T-helper 17 cell (primary cell): ENCODE data around the gene CHGA. TPM values are rescaled to one million over a fixed set of nuclear protein-coding genes. Genes with fewer than 3 reads are reported as not detected.

Experiments
- ATAC-seq: fragments of 150-1000 bp; cut with Tn5 transposase; 2 replicates; pipeline ENCODE4 v1.10.0; 2021; ENCODE audit warnings: mild to moderate bottlenecking, moderate library complexity
- DNase-seq, 3 donors: peaks; one replicate each; pipeline versions ENCODE4 v3.0.0 to v3.0.0-alpha.2; 2020 to 2021
- H3K9me3 ChIP-seq: one replicate; pipeline ENCODE4 v1.7.0; 2013; ENCODE audit warnings: low read length, mild to moderate bottlenecking; ENCODE audit not compliant: control insufficient read depth, poor library complexity, severe bottlenecking
- H3K27ac Mint-ChIP-seq: one replicate; pipeline ENCODE4 v1.8.0; 2022; ENCODE audit warnings: mild to moderate bottlenecking, moderate library complexity, mixed read lengths
- H3K27me3 Mint-ChIP-seq: one replicate; pipeline ENCODE4 v1.8.0; 2022; ENCODE audit warnings: mixed read lengths
- H3K36me3 Mint-ChIP-seq: one replicate; pipeline ENCODE4 v1.8.0; 2022; ENCODE audit warnings: low read depth, mixed read lengths
- H3K4me1 Mint-ChIP-seq: one replicate; pipeline ENCODE4 v1.8.0; 2022; ENCODE audit warnings: mild to moderate bottlenecking, mixed read lengths
- H3K4me3 Mint-ChIP-seq: one replicate; pipeline ENCODE4 v1.8.0; 2022; ENCODE audit warnings: mild to moderate bottlenecking, moderate library complexity, mixed read lengths
- total RNA-seq, 4 donors: library from RNA in 2 of 4; stranded (reverse) in 2 of 4; gene quantifications; one replicate each; pipeline ENCODE4 v1.2.3 and lab custom pipeline; 2022 to 2026

Gene CHGA
- total RNA-seq (not detected), total RNA-seq (lab: John Stamatoyannopoulos, UW) (0 reads per million in 2 donors)

DNA sequence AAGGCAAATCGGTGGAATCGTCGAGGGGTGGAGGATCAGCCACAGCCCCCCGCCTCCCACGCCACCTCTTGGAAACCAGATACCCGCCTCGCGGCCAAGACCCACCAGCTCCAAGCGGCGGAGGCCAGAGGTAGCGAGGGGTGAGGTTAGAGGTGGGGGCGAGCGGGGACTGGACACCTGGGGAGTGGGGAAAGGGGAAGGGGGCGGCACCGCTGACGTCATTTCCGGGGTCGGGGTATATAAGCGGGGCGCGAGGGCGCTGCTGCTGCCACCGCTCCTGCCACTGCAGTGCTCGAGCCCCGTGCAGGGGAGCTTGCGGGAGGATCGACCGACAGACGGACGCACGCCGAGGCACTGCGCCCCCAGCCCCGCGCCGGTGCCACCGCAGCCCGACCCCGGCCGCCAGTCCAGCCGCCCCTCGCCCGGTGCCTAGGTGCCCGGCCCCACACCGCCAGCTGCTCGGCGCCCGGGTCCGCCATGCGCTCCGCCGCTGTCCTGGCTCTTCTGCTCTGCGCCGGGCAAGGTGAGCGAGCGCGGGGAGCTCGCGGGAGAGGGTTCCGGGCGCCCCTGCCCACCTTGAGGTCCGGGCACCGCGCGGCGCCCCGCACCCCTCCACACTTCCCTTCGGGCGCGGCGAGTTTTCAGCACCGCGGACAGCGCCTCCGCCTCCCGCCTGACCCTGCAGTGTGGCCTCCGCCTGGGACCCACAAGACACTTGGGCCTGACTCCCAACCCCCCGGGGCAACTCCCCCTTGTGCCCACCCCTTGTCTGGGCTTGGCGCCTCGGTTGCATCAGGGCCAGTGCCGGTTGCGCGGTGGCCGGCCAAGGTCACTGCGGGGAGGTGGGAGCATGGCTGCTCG, at the start of gene CHGA:
TSS of gene CHGA (plus strand) at position 268 of the 861 bp plus-strand sequence. CDS start at position 478, 210 bp downstream.
- Mint-ChIP-seq H3K36me3 (no peaks in the 10 kb centered on the region), H3K27me3 (peaks cover 37% of the 10 kb centered on the region), H3K27ac (no peak within 1 kb of the TSS), H3K4me1 (peaks cover 2% of the 10 kb centered on the region), H3K4me3 (no peak within 1 kb of the TSS)
- no peaks in the 10 kb centered on the region for H3K9me3 ChIP-seq
- ATAC-seq (peak; percentile 60), DNase-seq (peak; percentile 16 to 31 (median 20))

DNA sequence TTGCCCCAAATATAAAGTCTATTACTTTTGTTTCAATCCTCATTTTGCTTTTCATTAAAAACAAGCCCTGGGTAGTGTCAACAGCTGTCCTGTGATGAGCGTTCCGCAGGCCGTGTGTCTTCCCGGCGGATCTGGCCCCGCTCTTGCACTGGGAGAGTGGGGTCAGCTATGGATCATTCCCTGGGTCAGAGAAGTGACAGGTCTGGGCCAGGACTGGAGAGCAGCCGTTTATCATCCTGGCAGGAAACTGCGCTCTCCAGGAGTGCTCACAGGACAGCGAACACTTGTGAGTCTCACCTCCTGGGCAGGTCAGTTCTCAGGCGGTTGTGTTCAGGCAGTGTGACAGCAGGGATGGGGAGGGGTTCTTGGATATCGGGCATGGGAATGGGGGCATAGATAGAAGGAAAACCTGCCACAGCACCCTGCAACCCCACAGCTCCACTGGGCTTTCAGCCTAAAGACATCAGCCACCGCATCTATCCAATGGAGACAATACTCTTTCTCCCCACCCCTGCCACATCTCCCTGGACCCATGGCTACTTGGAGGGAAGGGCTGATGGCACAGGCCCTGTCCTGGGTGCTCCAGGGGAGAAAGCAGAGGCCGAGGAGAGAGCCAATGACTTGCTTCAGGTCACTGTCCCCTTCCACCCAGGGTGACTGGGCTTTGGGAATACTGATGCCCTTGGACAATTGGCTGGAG, 47.8 kb upstream of the CHGA start:
- ATAC-seq = no peak
- Mint-ChIP-seq H3K36me3 (peaks cover 3% of the 10 kb centered on the region), H3K27ac (no peak overlapping the region)

GRCh38 chr14:92877757-92878431, 45.1 kb upstream of the CHGA start:
- H3K9me3 ChIP-seq = no peaks in the 10 kb centered on the region
- Mint-ChIP-seq H3K36me3 (peaks cover 6% of the 10 kb centered on the region), H3K27me3 (peaks cover 59% of the 10 kb centered on the region), H3K4me3 (no peak overlapping the region), H3K27ac (no peak overlapping the region), H3K4me1 (no peaks in the 10 kb centered on the region)
- DNase-seq = no peak
- ATAC-seq = no peak

More for the DNA sequence above, 47.8 kb upstream of the CHGA start:
- H3K27me3 Mint-ChIP-seq = peaks cover 37% of the 10 kb centered on the region
- no peak overlapping the region for H3K4me3 Mint-ChIP-seq
- no peaks in the 10 kb centered on the region for H3K9me3 ChIP-seq
- DNase-seq = no peak
- no peaks in the 10 kb centered on the region for H3K4me1 Mint-ChIP-seq

DNA sequence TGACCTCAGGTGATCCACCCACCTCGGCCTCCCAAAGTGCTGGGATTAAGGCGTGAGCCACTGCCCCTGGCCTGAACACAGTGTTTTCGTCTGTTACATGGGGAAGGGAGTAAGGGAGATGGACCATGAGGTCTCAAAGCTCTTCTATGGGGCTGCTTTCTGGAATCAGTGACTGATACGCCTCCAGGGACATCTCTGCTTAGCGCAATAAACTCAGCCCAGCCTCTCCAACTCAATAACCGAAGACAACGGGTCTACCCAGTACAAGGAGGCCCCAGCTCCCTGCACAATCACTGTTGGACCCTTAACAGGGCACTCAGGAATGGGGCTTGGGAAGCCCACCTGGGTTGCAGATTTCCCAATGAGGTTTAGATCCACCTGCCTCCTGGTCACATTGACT, 42.6 kb upstream of the CHGA start:
- H3K27me3 Mint-ChIP-seq = peaks cover 57% of the 10 kb centered on the region
- ATAC-seq = no peak

GRCh38 chr14:92880851-92881250, 42.1 kb upstream of the CHGA start:
- H3K9me3 ChIP-seq = no peaks in the 10 kb centered on the region
- H3K27me3 Mint-ChIP-seq = peaks cover 61% of the 10 kb centered on the region
- H3K36me3 Mint-ChIP-seq = peaks cover 6% of the 10 kb centered on the region
- no peak overlapping the region for H3K27ac Mint-ChIP-seq
- H3K4me1 Mint-ChIP-seq = no peaks in the 10 kb centered on the region
- no peak overlapping the region for H3K4me3 Mint-ChIP-seq
- no peak for DNase-seq
- no peak for ATAC-seq

More for the DNA sequence above, 42.6 kb upstream of the CHGA start:
- Mint-ChIP-seq H3K27ac (no peak overlapping the region), H3K4me3 (no peak overlapping the region), H3K4me1 (no peaks in the 10 kb centered on the region), H3K36me3 (peaks cover 6% of the 10 kb centered on the region)
- no peaks in the 10 kb centered on the region for H3K9me3 ChIP-seq
- DNase-seq = no peak

- DNase-seq = no peak
- no peaks in the 10 kb centered on the region for H3K9me3 ChIP-seq
- H3K4me1 Mint-ChIP-seq = no peaks in the 10 kb centered on the region
- H3K4me3 Mint-ChIP-seq = no peak overlapping the region
- ATAC-seq = no peak
- H3K27ac Mint-ChIP-seq = no peak overlapping the region
- peaks cover 45% of the 10 kb centered on the region for H3K27me3 Mint-ChIP-seq
- peaks cover 6% of the 10 kb centered on the region for H3K36me3 Mint-ChIP-seq
Measured at GRCh38 chr14:92883066-92883465, 39.9 kb upstream of the CHGA start.

DNA sequence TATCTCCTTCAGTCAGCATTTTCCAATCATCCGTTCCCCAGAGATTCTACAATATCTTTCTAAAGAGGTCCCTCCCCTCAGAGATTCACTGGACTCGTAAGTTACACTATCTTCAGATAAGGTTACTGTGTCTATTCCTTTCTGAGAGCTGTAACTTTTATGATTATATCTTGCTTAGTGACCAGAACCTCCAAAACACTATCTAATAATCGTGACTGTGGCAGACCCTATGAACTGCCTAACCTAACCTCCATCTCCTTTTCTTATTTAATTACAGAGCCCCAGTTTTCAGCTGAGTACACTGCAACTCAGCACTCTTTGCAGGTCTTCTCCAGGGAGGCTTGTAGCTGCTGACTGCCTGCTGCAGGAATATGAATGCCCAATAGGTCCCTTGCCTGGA, 38.5 kb upstream of the CHGA start:
- H3K4me3 Mint-ChIP-seq = no peak overlapping the region
- no peaks in the 10 kb centered on the region for H3K9me3 ChIP-seq
- DNase-seq (no peak), ATAC-seq (no peak)
- peaks cover 6% of the 10 kb centered on the region for H3K36me3 Mint-ChIP-seq
- no peaks in the 10 kb centered on the region for H3K4me1 Mint-ChIP-seq
- peaks cover 36% of the 10 kb centered on the region for H3K27me3 Mint-ChIP-seq
- H3K27ac Mint-ChIP-seq = no peak overlapping the region

GRCh38 chr14:92885279-92886061, 37.5 kb upstream of the CHGA start:
- Mint-ChIP-seq H3K4me1 (no peaks in the 10 kb centered on the region), H3K27me3 (peaks cover 27% of the 10 kb centered on the region), H3K4me3 (no peak overlapping the region), H3K27ac (no peak overlapping the region), H3K36me3 (peaks cover 3% of the 10 kb centered on the region)
- no peak for ATAC-seq
- no peaks in the 10 kb centered on the region for H3K9me3 ChIP-seq
- DNase-seq = no peak

- H3K36me3 Mint-ChIP-seq = no peaks in the 10 kb centered on the region
- H3K27me3 Mint-ChIP-seq = peaks cover 18% of the 10 kb centered on the region
- ATAC-seq (no peak), DNase-seq (no peak)
- H3K4me3 Mint-ChIP-seq = no peak overlapping the region
- H3K27ac Mint-ChIP-seq = no peak overlapping the region
- H3K9me3 ChIP-seq = no peaks in the 10 kb centered on the region
- H3K4me1 Mint-ChIP-seq = no peaks in the 10 kb centered on the region
Measured at GRCh38 chr14:92886337-92886736, 36.6 kb upstream of the CHGA start.

- no peak overlapping the region for H3K4me3 Mint-ChIP-seq
- DNase-seq (no peak), ATAC-seq (no peak)
- H3K4me1 Mint-ChIP-seq = no peaks in the 10 kb centered on the region
- H3K27ac Mint-ChIP-seq = no peak overlapping the region
- no peaks in the 10 kb centered on the region for H3K36me3 Mint-ChIP-seq
- no peaks in the 10 kb centered on the region for H3K9me3 ChIP-seq
- peaks cover 10% of the 10 kb centered on the region for H3K27me3 Mint-ChIP-seq
Measured at GRCh38 chr14:92887157-92887556, 35.8 kb upstream of the CHGA start.

DNA sequence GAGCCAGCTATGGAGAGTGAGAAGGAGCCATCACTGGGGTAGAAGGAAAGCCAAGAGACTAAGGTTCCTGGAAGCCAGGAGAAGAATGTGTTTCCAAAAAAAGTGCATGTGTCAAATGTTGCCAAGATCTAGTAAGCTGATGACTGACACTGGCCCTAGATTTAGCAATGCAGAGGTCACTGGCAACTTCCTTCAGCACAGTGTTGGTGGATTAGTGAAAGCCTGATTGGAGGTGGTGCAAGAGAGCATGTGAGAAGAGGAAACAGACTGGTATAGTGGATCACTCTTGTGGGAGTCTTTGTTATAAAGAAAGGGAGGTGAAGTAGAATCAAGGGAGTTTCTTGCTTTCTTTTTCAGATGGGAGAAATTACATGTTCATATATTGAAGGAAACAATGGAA, 34.1 kb upstream of the CHGA start:
- H3K4me1 Mint-ChIP-seq = no peaks in the 10 kb centered on the region
- H3K9me3 ChIP-seq = no peaks in the 10 kb centered on the region
- H3K27me3 Mint-ChIP-seq = peaks cover 8% of the 10 kb centered on the region
- DNase-seq (no peak), ATAC-seq (no peak)
- no peak overlapping the region for H3K27ac Mint-ChIP-seq
- H3K36me3 Mint-ChIP-seq = no peaks in the 10 kb centered on the region
- no peak overlapping the region for H3K4me3 Mint-ChIP-seq

DNA sequence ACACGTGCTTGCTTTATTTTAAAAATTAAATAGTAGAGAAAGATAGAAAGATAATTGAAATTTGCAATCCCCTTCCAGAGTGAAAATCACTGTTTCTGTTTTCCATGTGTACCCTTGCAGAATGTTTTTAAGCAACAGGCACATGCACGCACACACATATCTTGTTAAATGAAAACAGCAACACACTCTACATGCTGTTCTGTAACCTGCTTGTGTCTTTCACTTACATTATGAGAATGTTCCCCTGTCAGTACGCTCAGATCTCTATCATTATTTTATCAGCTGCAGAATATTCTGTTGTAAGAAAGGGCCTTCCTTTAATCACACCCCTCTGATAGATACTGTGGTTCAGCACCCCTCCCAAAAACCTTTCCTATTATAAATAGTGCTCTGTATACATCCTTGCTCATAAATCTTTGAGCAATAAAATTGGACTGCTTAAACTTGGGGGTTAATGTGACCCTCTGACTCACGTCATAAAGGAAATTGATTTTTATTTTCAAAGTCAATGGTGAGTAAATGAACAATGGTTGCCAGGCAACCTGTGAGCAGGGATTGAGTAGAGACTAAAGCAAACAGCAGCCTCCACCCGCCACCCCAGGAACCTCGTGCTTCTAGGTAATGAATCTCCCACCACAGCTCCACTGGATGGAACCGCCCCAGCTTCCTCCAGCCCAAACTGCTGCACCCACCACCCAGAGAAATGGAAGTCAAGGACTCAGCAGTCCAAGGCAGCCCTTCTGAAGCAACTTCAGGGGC, 31.9 kb upstream of the CHGA start:
- no peaks in the 10 kb centered on the region for H3K9me3 ChIP-seq
- Mint-ChIP-seq H3K27me3 (no peaks in the 10 kb centered on the region), H3K4me3 (no peak overlapping the region), H3K4me1 (no peaks in the 10 kb centered on the region), H3K27ac (no peak overlapping the region), H3K36me3 (no peaks in the 10 kb centered on the region)
- ATAC-seq = peak; percentile 36
- DNase-seq = no peak
